Liver (tissue), 9 donors: ENCODE results near the gene RAD51B. TPM values are rescaled to one million over a fixed set of nuclear protein-coding genes. Genes with fewer than 3 reads are reported as not detected.

Experiments used
- DNase-seq: peaks from one replicate; pipeline ENCODE4 v3.0.0-alpha.2; 2017; ENCODE audit warnings: low spot score
- H3K27ac ChIP-seq, 2 donors: one replicate each; pipeline ENCODE4 v1.7.0; 2013; ENCODE audit warnings: inconsistent platforms in 2 of 2, low read length in 2 of 2, control low read depth in 1 of 2, low read depth in 1 of 2, mild to moderate bottlenecking in 1 of 2
- H3K27me3 ChIP-seq, 4 donors: one replicate each; pipeline versions ENCODE4 v1.6.1 to v1.7.0; 2013; ENCODE audit warnings: low read length in 3 of 4, inconsistent platforms in 1 of 4, mild to moderate bottlenecking in 1 of 4, moderate library complexity in 1 of 4; ENCODE audit not compliant: control insufficient read depth in 4 of 4, insufficient read depth in 4 of 4
- H3K36me3 ChIP-seq, 4 donors: one replicate each; pipeline versions ENCODE4 v1.6.1 to v1.7.0; 2013; ENCODE audit warnings: low read length in 3 of 4, mild to moderate bottlenecking in 3 of 4, low read depth in 1 of 4, moderate library complexity in 1 of 4; ENCODE audit not compliant: control insufficient read depth in 4 of 4, insufficient read depth in 3 of 4
- H3K4me1 ChIP-seq, 4 donors: one replicate each; pipeline versions ENCODE4 v1.6.1 to v1.7.0; 2013; ENCODE audit warnings: low read length in 3 of 4, mild to moderate bottlenecking in 3 of 4, moderate library complexity in 1 of 4; ENCODE audit not compliant: control insufficient read depth in 4 of 4, insufficient read depth in 4 of 4
- H3K4me3 ChIP-seq, 3 donors: one replicate each; pipeline versions ENCODE4 v1.6.1 to v1.7.0; 2013; ENCODE audit warnings: low read length in 3 of 3, control low read depth in 1 of 3, low read depth in 1 of 3, mild to moderate bottlenecking in 1 of 3
- H3K9ac ChIP-seq, 2 donors: one replicate each; pipeline ENCODE4 v1.7.0; 2013; ENCODE audit warnings: low read length in 2 of 2, mild to moderate bottlenecking in 2 of 2, moderate library complexity in 2 of 2, control low read depth in 1 of 2, low read depth in 1 of 2
- H3K9me3 ChIP-seq, 4 donors: one replicate each; pipeline versions ENCODE4 v1.6.1 to v1.7.0; 2013; ENCODE audit warnings: low read length in 3 of 4; ENCODE audit not compliant: control insufficient read depth in 4 of 4
- EGR1 ChIP-seq, 2 donors: IDR thresholded peaks; 2 replicates each; pipeline ENCODE4 v1.6.1; 2016 to 2018; ENCODE audit warnings: antibody characterized with exemption in 2 of 2, low read depth in 2 of 2
- FOXA1 ChIP-seq: IDR thresholded peaks from 2 replicates; pipeline ENCODE4 v1.6.1; 2016; ENCODE audit warnings: antibody characterized with exemption
- FOXA2 ChIP-seq: IDR thresholded peaks from 2 replicates; pipeline ENCODE4 v1.6.1; 2016; ENCODE audit warnings: antibody characterized with exemption
- HNF4A ChIP-seq, 2 donors: conservative IDR thresholded peaks; 2 replicates each; pipeline ENCODE4 v1.6.1; 2016; ENCODE audit warnings: antibody characterized with exemption in 2 of 2, mild to moderate bottlenecking in 2 of 2
- HNF4G ChIP-seq: IDR thresholded peaks from 2 replicates; pipeline ENCODE4 v1.6.1; 2016; ENCODE audit warnings: antibody characterized with exemption
- JUND ChIP-seq, 2 donors: IDR thresholded peaks; 2 replicates each; pipeline ENCODE4 v1.6.1; 2016; ENCODE audit warnings: antibody characterized with exemption in 2 of 2
- NR2F2 ChIP-seq: IDR thresholded peaks from 2 replicates; pipeline ENCODE4 v1.6.1; 2016; ENCODE audit warnings: antibody characterized with exemption
- RAD21 ChIP-seq, 2 donors: IDR thresholded peaks; 2 replicates each; pipeline ENCODE4 v1.6.1; 2016; ENCODE audit warnings: antibody characterized with exemption in 2 of 2, mild to moderate bottlenecking in 2 of 2
- RXRA ChIP-seq, 2 donors: IDR thresholded peaks; 2 replicates each; pipeline ENCODE4 v1.6.1; 2017 to 2018; ENCODE audit warnings: antibody characterized with exemption in 2 of 2, mild to moderate bottlenecking in 1 of 2
- SP1 ChIP-seq: IDR thresholded peaks from 2 replicates; pipeline ENCODE4 v1.6.1; 2018; ENCODE audit warnings: antibody characterized with exemption, mild to moderate bottlenecking
- TAF1 ChIP-seq: conservative IDR thresholded peaks from 2 replicates; pipeline ENCODE4 v1.6.1; 2016; ENCODE audit warnings: antibody characterized with exemption, mild to moderate bottlenecking
- YY1 ChIP-seq: IDR thresholded peaks from 2 replicates; pipeline ENCODE4 v1.6.1; 2016; ENCODE audit warnings: antibody characterized with exemption, mild to moderate bottlenecking
- WGBS: extraction: QIAGEN DNeasy Blood & Tissue Kit; methylation state at CpG from one replicate; pipeline ENCODE4 v1.1.7; 2013; 5-methylcytosine and 5-hydroxymethylcytosine counted together
- polyA plus RNA-seq, 2 donors: library from polyadenylated mRNA; stranded (reverse) in 1 of 2; unstranded in 1 of 2; fragments of 200-250 nt in 1 of 2; fragments of >200 nt in 1 of 2; fragmentation: Nextera tagmentation in 1 of 2; extraction: Ambion mirVana in 1 of 2; gene quantifications; one replicate each; pipeline versions ENCODE4 v1.2.1 to v1.2.3, GENCODE V29; 2013 to 2015
- total RNA-seq, 2 donors: library from RNA; depleted of rRNA; stranded (reverse); fragments of >200 nt; gene quantifications; one replicate each; pipeline ENCODE4 v1.2.3, GENCODE V29; 2014
- TF ChIP-seq, protein P1 (sequence below): IDR thresholded peaks from 2 replicates; pipeline ENCODE4 v1.6.1; 2016; ENCODE audit warnings: antibody characterized with exemption
- TF ChIP-seq, protein P2 (sequence below): IDR thresholded peaks from 2 replicates; pipeline ENCODE4 v1.6.1; 2016; ENCODE audit warnings: antibody characterized with exemption
- TF ChIP-seq, protein P3 (sequence below): IDR thresholded peaks from 2 replicates; pipeline ENCODE4 v1.6.1; 2016; ENCODE audit warnings: antibody characterized with exemption
- donor health status: healthy.
- donor health status: healthy.
- donor health status: healthy.
- donor health status: healthy.
- donor health status: healthy.

Gene RAD51B
- total and polyA plus RNA-seq, 4 donors, result 0.81 to 12.9 (median 2.4) TPM

DNA sequence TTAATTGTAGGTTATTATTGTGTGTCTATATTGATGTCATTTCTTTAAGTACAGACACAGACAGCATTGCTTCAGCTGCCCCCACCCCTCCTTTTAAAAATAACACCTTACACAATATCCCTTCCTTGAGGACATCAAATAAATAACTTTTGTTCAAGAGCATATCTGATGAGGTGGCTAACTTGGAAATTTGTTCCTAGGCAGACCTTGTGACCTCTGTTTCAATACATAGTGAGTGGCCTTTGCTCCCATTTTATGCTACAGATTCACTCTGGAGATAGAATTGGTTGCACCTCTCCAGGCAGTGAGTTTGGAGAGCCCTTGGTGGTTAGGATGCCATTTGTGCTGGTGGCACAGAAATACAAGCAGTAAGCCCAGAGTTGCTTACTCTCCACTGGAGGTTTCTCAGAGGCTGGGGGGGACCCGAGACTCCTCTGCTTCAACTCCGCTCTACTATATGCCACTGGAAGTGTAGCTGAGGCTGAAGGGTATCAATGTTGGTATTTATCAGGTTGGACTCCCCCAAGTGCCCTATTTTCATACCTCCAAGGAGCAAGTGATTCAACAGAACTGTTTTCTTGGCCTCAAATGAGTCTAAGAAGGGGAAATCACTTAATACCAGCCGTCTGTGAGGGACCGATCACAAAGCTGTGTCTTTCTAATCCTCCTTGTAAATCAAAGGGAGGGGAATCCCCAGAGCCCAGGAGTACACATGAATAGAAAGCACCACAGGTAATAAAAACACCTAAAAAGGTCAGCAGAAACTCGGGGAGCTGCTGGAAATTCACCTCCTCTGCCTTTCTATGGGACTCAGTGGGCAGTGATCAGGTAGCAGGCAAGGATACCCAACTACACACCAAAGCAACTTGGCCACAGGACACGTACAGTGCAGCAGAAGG lies 463.1 kb downstream of the RAD51B start:
- 87% methylated on average over 6 of the region's 6 CpGs for WGBS
- DNase-seq, result no peak

DNA sequence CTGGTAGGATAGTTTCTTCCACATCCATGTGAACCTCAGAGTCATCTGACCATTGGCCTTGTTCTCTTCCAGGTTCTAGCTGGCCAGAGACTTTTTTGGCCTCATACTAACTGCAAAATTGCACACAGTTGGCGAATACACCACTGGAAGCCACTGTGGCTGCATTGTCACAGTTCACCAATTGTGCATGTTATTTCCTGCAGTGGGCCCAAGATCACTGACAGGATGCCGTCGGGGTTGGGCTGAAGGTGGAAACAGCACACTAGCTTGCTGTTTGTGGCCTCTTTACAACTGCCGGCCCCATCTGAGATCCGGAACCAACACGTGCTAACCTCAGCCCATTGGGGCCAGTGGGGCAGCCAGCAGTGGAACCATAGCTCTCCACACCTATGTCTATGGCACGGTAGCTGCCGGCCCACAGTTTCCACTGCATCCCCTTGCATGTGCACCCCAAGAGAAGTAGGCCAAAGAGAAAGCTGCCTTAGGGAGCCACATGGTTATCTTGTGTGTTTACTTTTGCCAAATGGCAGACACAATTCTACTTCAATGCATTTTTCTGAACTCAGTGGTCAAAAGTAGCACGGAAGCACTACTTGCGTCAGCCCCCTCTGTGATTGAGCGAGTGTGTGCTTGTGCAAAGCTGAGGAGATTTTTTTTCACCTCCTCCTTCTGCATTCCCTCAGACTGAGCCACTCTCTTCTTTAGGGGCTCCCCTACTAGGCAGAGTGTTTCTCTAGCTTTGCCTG lies 464.0 kb downstream of the RAD51B start:
- Histone ChIP-seq H3K4me1 (peaks cover 0 to 11% (median 7%) of the 10 kb centered on the region in 4 donors), H3K36me3 (no peaks in the 10 kb centered on the region), H3K9ac (no peak overlapping the region), H3K27me3 (no peaks in the 10 kb centered on the region), H3K4me3 (no peak overlapping the region), H3K27ac (peak overlapping the region in 1 of 2 donors; percentile 16), H3K9me3 (no peaks in the 10 kb centered on the region)
- TF ChIP-seq RAD21 (IDR thresholded peaks at IDR 0.05) (peak; percentile 17 to 34), HNF4A (conservative IDR thresholded peaks at IDR 0.05) (no peak), FOXA1 (no peak), NR2F2 (no peak)
- 73% methylated on average over 11 of the region's 11 CpGs for WGBS
- DNase-seq, result no peak

More for the DNA sequence above, 463.1 kb downstream of the RAD51B start:
- TF ChIP-seq, protein P1, sequence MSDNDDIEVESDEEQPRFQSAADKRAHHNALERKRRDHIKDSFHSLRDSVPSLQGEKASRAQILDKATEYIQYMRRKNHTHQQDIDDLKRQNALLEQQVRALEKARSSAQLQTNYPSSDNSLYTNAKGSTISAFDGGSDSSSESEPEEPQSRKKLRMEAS, result no peak
- TF ChIP-seq FOXA2 (no peak), RAD21 (IDR thresholded peaks at IDR 0.05) (no peak), RXRA (IDR thresholded peaks at IDR 0.05) (no peak), TAF1 (no peak), YY1 (no peak), HNF4A (conservative IDR thresholded peaks at IDR 0.05) (no peak)
- Histone ChIP-seq H3K4me3 (no peak overlapping the region), H3K27me3 (no peaks in the 10 kb centered on the region), H3K4me1 (peaks cover 0 to 15% (median 9%) of the 10 kb centered on the region in 4 donors), H3K36me3 (no peaks in the 10 kb centered on the region), H3K27ac (peak overlapping the region in 1 of 2 donors; percentile 16), H3K9ac (no peak overlapping the region), H3K9me3 (no peaks in the 10 kb centered on the region)

DNA sequence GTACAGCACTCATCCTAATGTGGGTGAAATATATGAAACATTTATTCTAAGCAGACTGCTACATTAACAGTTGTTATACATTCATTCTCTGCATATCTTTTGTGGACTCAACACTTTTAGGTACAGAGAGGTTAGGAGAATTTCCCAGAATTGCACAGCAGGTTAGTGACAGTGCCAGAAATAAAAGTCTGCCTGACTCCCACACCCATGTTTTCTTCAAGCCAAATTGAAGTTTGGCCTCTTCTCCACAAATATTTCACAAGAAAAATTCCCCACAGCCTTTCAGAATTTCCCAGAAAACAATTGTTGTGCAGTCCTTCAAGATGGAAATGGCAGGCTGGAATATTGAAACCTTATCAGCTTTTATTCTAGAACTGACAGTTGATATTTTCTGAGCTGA lies 464.8 kb downstream of the RAD51B start:
- peaks cover 0 to 4% (median 3%) of the 10 kb centered on the region in 4 donors for H3K4me1 ChIP-seq
- TF ChIP-seq, protein P2, sequence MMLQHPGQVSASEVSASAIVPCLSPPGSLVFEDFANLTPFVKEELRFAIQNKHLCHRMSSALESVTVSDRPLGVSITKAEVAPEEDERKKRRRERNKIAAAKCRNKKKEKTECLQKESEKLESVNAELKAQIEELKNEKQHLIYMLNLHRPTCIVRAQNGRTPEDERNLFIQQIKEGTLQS, result no peak
- peak; percentile 10 for TF ChIP-seq NR2F2
- H3K9ac ChIP-seq, result no peak overlapping the region
- no peak overlapping the region for H3K27ac ChIP-seq
- H3K4me3 ChIP-seq, result no peak overlapping the region
- no peaks in the 10 kb centered on the region for H3K36me3 ChIP-seq
- no peaks in the 10 kb centered on the region for H3K9me3 ChIP-seq
- no peaks in the 10 kb centered on the region for H3K27me3 ChIP-seq
- DNase-seq, result no peak

DNA sequence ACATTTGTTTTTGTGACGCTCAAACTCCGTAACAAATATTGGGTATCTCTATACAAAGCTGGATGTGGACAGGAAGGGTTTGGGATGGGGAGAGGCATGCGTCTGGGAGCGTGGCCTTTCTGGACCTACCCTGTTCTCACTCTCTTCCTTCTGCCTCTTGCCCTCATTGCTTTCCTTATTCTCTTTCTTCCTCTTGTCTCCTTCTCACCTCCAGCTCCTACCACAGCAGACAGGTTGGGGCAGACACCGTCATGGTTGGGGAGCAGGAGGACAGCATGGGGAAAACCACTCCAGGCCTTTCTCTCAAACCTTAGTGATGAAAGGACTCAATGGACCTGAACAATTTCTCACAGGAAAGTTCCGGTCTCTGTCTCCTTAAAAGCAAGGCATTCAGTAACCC lies 465.3 kb downstream of the RAD51B start:
- H3K4me3 ChIP-seq, result no peak overlapping the region
- 95% methylated on average over 6 of the region's 6 CpGs for WGBS
- H3K9ac ChIP-seq, result no peak overlapping the region
- no peak for DNase-seq
- peaks cover 0 to 2% (median under 1%) of the 10 kb centered on the region in 4 donors for H3K4me1 ChIP-seq
- H3K27me3 ChIP-seq, result no peaks in the 10 kb centered on the region
- peak overlapping the region in 1 of 2 donors; percentile 40 for H3K27ac ChIP-seq
- no peaks in the 10 kb centered on the region for H3K9me3 ChIP-seq
- H3K36me3 ChIP-seq, result no peaks in the 10 kb centered on the region
- TF ChIP-seq, protein P1, result no peak
- TF ChIP-seq FOXA2 (no peak), NR2F2 (no peak), TAF1 (no peak), HNF4G (no peak), RXRA (IDR thresholded peaks at IDR 0.05) (no peak), RAD21 (IDR thresholded peaks at IDR 0.05) (no peak), SP1 (no peak), JUND (IDR thresholded peaks at IDR 0.05) (no peak), YY1 (no peak), HNF4A (conservative IDR thresholded peaks at IDR 0.05) (no peak), EGR1 (IDR thresholded peaks at IDR 0.05; ENCODE audit: low read depth in 2 of 2) (no peak), FOXA1 (no peak)
- TF ChIP-seq, protein P2, result no peak
- TF ChIP-seq, protein P3, sequence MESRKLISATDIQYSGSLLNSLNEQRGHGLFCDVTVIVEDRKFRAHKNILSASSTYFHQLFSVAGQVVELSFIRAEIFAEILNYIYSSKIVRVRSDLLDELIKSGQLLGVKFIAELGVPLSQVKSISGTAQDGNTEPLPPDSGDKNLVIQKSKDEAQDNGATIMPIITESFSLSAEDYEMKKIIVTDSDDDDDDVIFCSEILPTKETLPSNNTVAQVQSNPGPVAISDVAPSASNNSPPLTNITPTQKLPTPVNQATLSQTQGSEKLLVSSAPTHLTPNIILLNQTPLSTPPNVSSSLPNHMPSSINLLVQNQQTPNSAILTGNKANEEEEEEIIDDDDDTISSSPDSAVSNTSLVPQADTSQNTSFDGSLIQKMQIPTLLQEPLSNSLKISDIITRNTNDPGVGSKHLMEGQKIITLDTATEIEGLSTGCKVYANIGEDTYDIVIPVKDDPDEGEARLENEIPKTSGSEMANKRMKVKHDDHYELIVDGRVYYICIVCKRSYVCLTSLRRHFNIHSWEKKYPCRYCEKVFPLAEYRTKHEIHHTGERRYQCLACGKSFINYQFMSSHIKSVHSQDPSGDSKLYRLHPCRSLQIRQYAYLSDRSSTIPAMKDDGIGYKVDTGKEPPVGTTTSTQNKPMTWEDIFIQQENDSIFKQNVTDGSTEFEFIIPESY, result no peak
